K562 (cell line): Measurements from ENCODE around the gene FOXRED2. TPM values are rescaled to one million over a fixed set of nuclear protein-coding genes. Genes with fewer than 3 reads are reported as not detected.

ENCODE experiments used
- BRCA1 ChIP-seq, 2 experiments: fragments of 450-650 bp in 1 of 2; sonication (generic) in 1 of 2; formaldehyde crosslinking in 1 of 2; IDR thresholded peaks; 2 replicates each; pipeline versions ENCODE4 v1.5.0 to v1.6.1; 2017 to 2020; ENCODE audit warnings: mild to moderate bottlenecking in 1 of 2, missing genetic modification reagents in 1 of 2
- CXXC5 ChIP-seq: fragments of 250-450 bp; sonication (Bioruptor Pico); IDR thresholded peaks from 2 replicates; pipeline ENCODE4 v1.8.0; 2022; ENCODE audit warnings: inconsistent platforms, mild to moderate bottlenecking, moderate library complexity
- ESRRA ChIP-seq: fragments of 450-650 bp; IDR thresholded peaks from 2 replicates; pipeline ENCODE4 v1.6.1; 2014; ENCODE audit warnings: low read depth, mild to moderate bottlenecking, moderate library complexity, borderline replicate concordance
- ETV5 ChIP-seq: sonication (generic); formaldehyde crosslinking; IDR thresholded peaks from 2 replicates; pipeline ENCODE4 v1.4.0; 2020; ENCODE audit warnings: low read depth, mild to moderate bottlenecking, missing genetic modification reagents
- JUND ChIP-seq, 2 experiments: IDR thresholded peaks; 2 replicates in 1 of 2; 3 replicates in 1 of 2; pipeline ENCODE4 v1.6.1; 2011; ENCODE audit warnings: borderline replicate concordance in 2 of 2, low read depth in 2 of 2, low read length in 2 of 2, improper control_type of control experiment in 1 of 2, missing biosample characterization in 1 of 2, missing genetic modification characterization in 1 of 2, missing genetic modification reagents in 1 of 2
- RNF2 ChIP-seq: sonication (generic); IDR thresholded peaks from 2 replicates; pipeline ENCODE4 v1.6.1; 2016
- TEAD1 ChIP-seq, 2 experiments: fragments of 450-650 bp in 1 of 2; sonication (generic) in 1 of 2; formaldehyde crosslinking; IDR thresholded peaks; 2 replicates each; pipeline versions ENCODE4 v1.4.0 to v1.8.0; 2020 to 2022; ENCODE audit warnings: mild to moderate bottlenecking in 2 of 2, missing genetic modification reagents in 1 of 2
- ZNF57 ChIP-seq: fragments of 450-650 bp; formaldehyde crosslinking; IDR thresholded peaks from 2 replicates; pipeline ENCODE4 v1.4.0; 2020; ENCODE audit warnings: mild to moderate bottlenecking, moderate library complexity
- polyA plus RNA-seq, 8 experiments: library from polyadenylated mRNA; depleted of rRNA in 4 of 8; stranded (reverse) in 5 of 8; unstranded in 3 of 8; fragments of >200 nt; fragmentation: Nextera tagmentation in 2 of 8; fragmentation: Illumina TruSeq in 1 of 8; extraction: Ambion mirVana in 2 of 8; extraction: Trizol in 1 of 8; gene quantifications; 2 replicates each; pipeline versions ENCODE4 v1.2.1 to v1.2.3, GENCODE V29; 2011 to 2014; ENCODE audit warnings: inconsistent platforms in 1 of 8, missing spikeins in 1 of 8
- total RNA-seq, 7 experiments: library from RNA; depleted of rRNA in 6 of 7; stranded (reverse); fragments of >200 nt in 6 of 7; fragmentation: Illumina TruSeq in 2 of 7; extraction: Trizol in 2 of 7; gene quantifications; 2 replicates each; pipeline versions ENCODE4 v1.2.1 to v1.2.3, GENCODE V29; 2011 to 2021; ENCODE audit warnings: low replicate concordance in 1 of 7
- TF ChIP-seq, protein P1 (sequence below), 3 experiments: IDR thresholded peaks in 2 of 3; conservative IDR thresholded peaks in 1 of 3; 2 replicates each; pipeline ENCODE4 v1.5.1; 2011 to 2012; ENCODE audit warnings: low read length in 3 of 3, mild to moderate bottlenecking in 3 of 3, control low read depth in 2 of 3, improper control_type of control experiment in 1 of 3, inconsistent platforms in 1 of 3, low read depth in 1 of 3, mixed read lengths in 1 of 3, moderate library complexity in 1 of 3; ENCODE audit not compliant: insufficient read depth in 2 of 3
- TF ChIP-seq, protein P2 (sequence below), 2 experiments: fragments of 450-650 bp; formaldehyde crosslinking in 1 of 2; IDR thresholded peaks; 2 replicates each; pipeline versions ENCODE4 v1.4.0 to v1.6.1; 2014 to 2020; ENCODE audit warnings: mild to moderate bottlenecking in 2 of 2, borderline replicate concordance in 1 of 2, low read depth in 1 of 2
- TF ChIP-seq, protein P3 (sequence below): sonication (generic); formaldehyde crosslinking; IDR thresholded peaks from 2 replicates; pipeline ENCODE4 v1.9.0; 2022; ENCODE audit warnings: mild to moderate bottlenecking, missing genetic modification reagents
- TF ChIP-seq, protein P4 (sequence below): sonication (generic); formaldehyde crosslinking; IDR thresholded peaks from 2 replicates; pipeline ENCODE4 v1.8.1; 2023; ENCODE audit warnings: mild to moderate bottlenecking, missing genetic modification reagents

The FOXRED2 gene
- total and polyA plus RNA-seq, 9 of the 15 experiments (the other 6 are each of a cell fraction or from before 2014, with no cell fraction given), result 2.8 to 48.4 (median 7.8) TPM

DNA sequence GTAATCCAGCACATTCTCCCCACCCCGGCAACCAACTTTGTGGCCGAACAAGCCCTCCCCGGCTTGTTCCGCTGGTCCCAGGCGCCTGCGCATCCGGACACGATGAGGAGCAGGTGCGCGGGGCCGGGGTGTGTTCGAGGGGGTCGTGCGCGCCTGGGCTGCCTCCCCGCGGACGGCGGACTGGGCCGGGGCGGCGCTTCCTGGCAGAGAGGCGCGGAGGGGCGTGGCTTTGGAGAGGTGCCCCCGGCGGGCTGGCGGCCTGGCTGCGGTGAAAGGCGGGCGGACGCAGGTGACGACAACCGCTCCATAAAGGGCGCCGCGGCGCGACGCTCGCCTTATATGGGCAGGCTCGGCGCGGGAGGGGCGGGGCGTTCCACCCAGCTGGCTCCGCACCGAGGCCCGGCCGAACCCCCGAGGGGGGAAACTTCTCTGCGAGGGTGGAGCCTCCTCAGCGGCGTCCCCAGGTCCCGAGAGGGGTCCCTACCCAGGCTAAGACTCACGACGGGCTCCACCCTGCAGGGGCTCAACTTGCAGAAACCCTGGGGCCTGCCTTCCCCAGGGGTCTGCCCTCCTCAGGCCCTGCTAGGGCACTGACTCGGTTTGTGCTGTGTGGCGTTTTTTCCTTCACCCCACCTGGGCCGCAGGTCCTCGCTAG, 51.8 kb downstream of the FOXRED2 start (continued):
- TF ChIP-seq, protein P1, sequence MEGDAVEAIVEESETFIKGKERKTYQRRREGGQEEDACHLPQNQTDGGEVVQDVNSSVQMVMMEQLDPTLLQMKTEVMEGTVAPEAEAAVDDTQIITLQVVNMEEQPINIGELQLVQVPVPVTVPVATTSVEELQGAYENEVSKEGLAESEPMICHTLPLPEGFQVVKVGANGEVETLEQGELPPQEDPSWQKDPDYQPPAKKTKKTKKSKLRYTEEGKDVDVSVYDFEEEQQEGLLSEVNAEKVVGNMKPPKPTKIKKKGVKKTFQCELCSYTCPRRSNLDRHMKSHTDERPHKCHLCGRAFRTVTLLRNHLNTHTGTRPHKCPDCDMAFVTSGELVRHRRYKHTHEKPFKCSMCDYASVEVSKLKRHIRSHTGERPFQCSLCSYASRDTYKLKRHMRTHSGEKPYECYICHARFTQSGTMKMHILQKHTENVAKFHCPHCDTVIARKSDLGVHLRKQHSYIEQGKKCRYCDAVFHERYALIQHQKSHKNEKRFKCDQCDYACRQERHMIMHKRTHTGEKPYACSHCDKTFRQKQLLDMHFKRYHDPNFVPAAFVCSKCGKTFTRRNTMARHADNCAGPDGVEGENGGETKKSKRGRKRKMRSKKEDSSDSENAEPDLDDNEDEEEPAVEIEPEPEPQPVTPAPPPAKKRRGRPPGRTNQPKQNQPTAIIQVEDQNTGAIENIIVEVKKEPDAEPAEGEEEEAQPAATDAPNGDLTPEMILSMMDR (IDR thresholded peaks at IDR 0.05 in 2 of 3, conservative IDR thresholded peaks at IDR 0.05 in 1 of 3; ENCODE audit: insufficient read depth in 2 of 3, low read depth in 1 of 3, low read length in 3 of 3), result peak; percentile 21 to 46 (median 35); a peak in 4 of 6 replicates
- TF ChIP-seq, protein P2, sequence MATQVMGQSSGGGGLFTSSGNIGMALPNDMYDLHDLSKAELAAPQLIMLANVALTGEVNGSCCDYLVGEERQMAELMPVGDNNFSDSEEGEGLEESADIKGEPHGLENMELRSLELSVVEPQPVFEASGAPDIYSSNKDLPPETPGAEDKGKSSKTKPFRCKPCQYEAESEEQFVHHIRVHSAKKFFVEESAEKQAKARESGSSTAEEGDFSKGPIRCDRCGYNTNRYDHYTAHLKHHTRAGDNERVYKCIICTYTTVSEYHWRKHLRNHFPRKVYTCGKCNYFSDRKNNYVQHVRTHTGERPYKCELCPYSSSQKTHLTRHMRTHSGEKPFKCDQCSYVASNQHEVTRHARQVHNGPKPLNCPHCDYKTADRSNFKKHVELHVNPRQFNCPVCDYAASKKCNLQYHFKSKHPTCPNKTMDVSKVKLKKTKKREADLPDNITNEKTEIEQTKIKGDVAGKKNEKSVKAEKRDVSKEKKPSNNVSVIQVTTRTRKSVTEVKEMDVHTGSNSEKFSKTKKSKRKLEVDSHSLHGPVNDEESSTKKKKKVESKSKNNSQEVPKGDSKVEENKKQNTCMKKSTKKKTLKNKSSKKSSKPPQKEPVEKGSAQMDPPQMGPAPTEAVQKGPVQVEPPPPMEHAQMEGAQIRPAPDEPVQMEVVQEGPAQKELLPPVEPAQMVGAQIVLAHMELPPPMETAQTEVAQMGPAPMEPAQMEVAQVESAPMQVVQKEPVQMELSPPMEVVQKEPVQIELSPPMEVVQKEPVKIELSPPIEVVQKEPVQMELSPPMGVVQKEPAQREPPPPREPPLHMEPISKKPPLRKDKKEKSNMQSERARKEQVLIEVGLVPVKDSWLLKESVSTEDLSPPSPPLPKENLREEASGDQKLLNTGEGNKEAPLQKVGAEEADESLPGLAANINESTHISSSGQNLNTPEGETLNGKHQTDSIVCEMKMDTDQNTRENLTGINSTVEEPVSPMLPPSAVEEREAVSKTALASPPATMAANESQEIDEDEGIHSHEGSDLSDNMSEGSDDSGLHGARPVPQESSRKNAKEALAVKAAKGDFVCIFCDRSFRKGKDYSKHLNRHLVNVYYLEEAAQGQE (IDR thresholded peaks at IDR 0.05; ENCODE audit: borderline replicate concordance), result peak; percentile 64; the same call in 1 of the 2 replicates
- TF ChIP-seq, protein P2 (CRISPR knock-in tag; IDR thresholded peaks at IDR 0.05; ENCODE audit: low read depth), result no peak
- TF ChIP-seq BRCA1 (IDR thresholded peaks at IDR 0.05) (no peak), BRCA1 (CRISPR knock-in tag; IDR thresholded peaks at IDR 0.05) (no peak), JUND (IDR thresholded peaks at IDR 0.05; ENCODE audit: borderline replicate concordance, low read depth, low read length) (peak; percentile 50; the same call in 1 of the 2 replicates), JUND (tag; IDR thresholded peaks at IDR 0.05; ENCODE audit: borderline replicate concordance, low read depth, low read length) (no peak; the same call in 2 of the 3 replicates), RNF2 (peak; percentile 62; the same call in 1 of the 2 replicates), ESRRA (peak; percentile 86; the same call in 1 of the 2 replicates), ZNF57 (CRISPR knock-in tag) (no peak), ETV5 (CRISPR knock-in tag) (0 out of 2 replicates have a peak, but pooled peaks have one; percentile 61), CXXC5 (CRISPR knock-in tag) (peak; percentile 92), TEAD1 (CRISPR knock-in tag; IDR thresholded peaks at IDR 0.05) (peak in 1 of 2 experiments; percentile 74; a peak in 1 of 4 replicates)
- TF ChIP-seq, protein P3, sequence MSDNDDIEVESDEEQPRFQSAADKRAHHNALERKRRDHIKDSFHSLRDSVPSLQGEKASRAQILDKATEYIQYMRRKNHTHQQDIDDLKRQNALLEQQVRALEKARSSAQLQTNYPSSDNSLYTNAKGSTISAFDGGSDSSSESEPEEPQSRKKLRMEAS (CRISPR knock-in tag), result peak; percentile 93
- TF ChIP-seq, protein P4, sequence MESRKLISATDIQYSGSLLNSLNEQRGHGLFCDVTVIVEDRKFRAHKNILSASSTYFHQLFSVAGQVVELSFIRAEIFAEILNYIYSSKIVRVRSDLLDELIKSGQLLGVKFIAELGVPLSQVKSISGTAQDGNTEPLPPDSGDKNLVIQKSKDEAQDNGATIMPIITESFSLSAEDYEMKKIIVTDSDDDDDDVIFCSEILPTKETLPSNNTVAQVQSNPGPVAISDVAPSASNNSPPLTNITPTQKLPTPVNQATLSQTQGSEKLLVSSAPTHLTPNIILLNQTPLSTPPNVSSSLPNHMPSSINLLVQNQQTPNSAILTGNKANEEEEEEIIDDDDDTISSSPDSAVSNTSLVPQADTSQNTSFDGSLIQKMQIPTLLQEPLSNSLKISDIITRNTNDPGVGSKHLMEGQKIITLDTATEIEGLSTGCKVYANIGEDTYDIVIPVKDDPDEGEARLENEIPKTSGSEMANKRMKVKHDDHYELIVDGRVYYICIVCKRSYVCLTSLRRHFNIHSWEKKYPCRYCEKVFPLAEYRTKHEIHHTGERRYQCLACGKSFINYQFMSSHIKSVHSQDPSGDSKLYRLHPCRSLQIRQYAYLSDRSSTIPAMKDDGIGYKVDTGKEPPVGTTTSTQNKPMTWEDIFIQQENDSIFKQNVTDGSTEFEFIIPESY (CRISPR knock-in tag), result peak; percentile 44; the same call in 1 of the 2 replicates
